Stimulated activated naive CD8-positive, alpha-beta T cell treated with anti-CD3 and anti-CD28 coated beads, Interleukin-15, amount 100 ng/mL, for 72 hours (primary cell): ENCODE results near the gene PLEKHA1.

ENCODE experiments used
- ATAC-seq: fragments of 150-1000 bp; cut with Tn5 transposase; 2 replicates; pipeline ENCODE4 v1.10.0; 2021; ENCODE audit warnings: mild to moderate bottlenecking, moderate library complexity
- DNase-seq, 2 donors: peaks; one replicate each; pipeline ENCODE4 v3.0.0; 2021 to 2022
- H3K27ac Mint-ChIP-seq, 2 donors: one replicate each; pipeline ENCODE4 v1.8.0; 2022; ENCODE audit warnings: mild to moderate bottlenecking in 2 of 2, mixed read lengths in 2 of 2, moderate library complexity in 2 of 2
- H3K27me3 Mint-ChIP-seq: one replicate; pipeline ENCODE4 v1.8.0; 2022; ENCODE audit warnings: mixed read lengths
- H3K4me1 Mint-ChIP-seq: one replicate; pipeline ENCODE4 v1.8.0; 2022; ENCODE audit warnings: mild to moderate bottlenecking, mixed read lengths
- H3K4me3 Mint-ChIP-seq, 2 donors: one replicate each; pipeline ENCODE4 v1.8.0; 2022; ENCODE audit warnings: mild to moderate bottlenecking in 2 of 2, mixed read lengths in 2 of 2, moderate library complexity in 1 of 2
- H3K9me3 Mint-ChIP-seq, 2 donors: one replicate each; pipeline ENCODE4 v1.8.0; 2022; ENCODE audit warnings: mixed read lengths in 2 of 2

The PLEKHA1 gene

GRCh38 chr10:122481296-122482056 lies 107.0 kb downstream of the PLEKHA1 start:
- Mint-ChIP-seq H3K27me3 (peaks cover 17% of the 10 kb centered on the region), H3K4me3 (no peak overlapping the region), H3K27ac (no peak overlapping the region), H3K4me1 (no peaks in the 10 kb centered on the region), H3K9me3 (peaks cover 0 to 7% of the 10 kb centered on the region in 2 donors)
- no peak for DNase-seq
- no peak for ATAC-seq
